SJSA1 (cell line): ENCODE results near the gene FER. TPM values are rescaled to one million over a fixed set of nuclear protein-coding genes. Genes with fewer than 3 reads are reported as not detected.
A peak's percentile ranks its signal among the peaks of the same experiment; 100 is the strongest.

Experiments used
- DNase-seq, 2 experiments: peaks; one replicate each; pipeline ENCODE4 v3.0.0-alpha.2; 2015 to 2020; ENCODE audit warnings: low spot score in 2 of 2, low read depth in 1 of 2
- H3K27ac ChIP-seq: fragments of 250-450 bp; sonication (Bioruptor Pico); 2 replicates; pipeline ENCODE4 v1.5.1; 2020; ENCODE audit warnings: mild to moderate bottlenecking, moderate library complexity
- H3K27me3 ChIP-seq: fragments of 250-450 bp; sonication (Bioruptor Pico); replicated peaks from 2 replicates; pipeline ENCODE4 v1.5.1; 2020; ENCODE audit warnings: mild to moderate bottlenecking, moderate library complexity
- H3K36me3 ChIP-seq: fragments of 250-450 bp; sonication (Bioruptor Pico); 2 replicates; pipeline ENCODE4 v1.5.1; 2020; ENCODE audit warnings: mild to moderate bottlenecking
- H3K4me1 ChIP-seq: fragments of 250-450 bp; sonication (Bioruptor Pico); replicated peaks from 2 replicates; pipeline ENCODE4 v1.6.1; 2021; ENCODE audit warnings: mild to moderate bottlenecking
- H3K4me3 ChIP-seq: fragments of 250-450 bp; sonication (Bioruptor Pico); 2 replicates; pipeline ENCODE4 v1.5.1; 2020; ENCODE audit warnings: mild to moderate bottlenecking
- H3K9me3 ChIP-seq: fragments of 250-450 bp; sonication (Bioruptor Pico); replicated peaks from 2 replicates; pipeline ENCODE4 v1.5.1; 2020; ENCODE audit warnings: mild to moderate bottlenecking
- total RNA-seq: library from RNA; depleted of rRNA; stranded (reverse); fragments of >200 nt; shearing (Covaris generic); gene quantifications from 2 replicates; pipeline ENCODE4 v1.2.3, GENCODE V29; 2014

The FER gene
- total RNA-seq, 1 experiment from 2014 or later, result 31.2 TPM

DNA sequence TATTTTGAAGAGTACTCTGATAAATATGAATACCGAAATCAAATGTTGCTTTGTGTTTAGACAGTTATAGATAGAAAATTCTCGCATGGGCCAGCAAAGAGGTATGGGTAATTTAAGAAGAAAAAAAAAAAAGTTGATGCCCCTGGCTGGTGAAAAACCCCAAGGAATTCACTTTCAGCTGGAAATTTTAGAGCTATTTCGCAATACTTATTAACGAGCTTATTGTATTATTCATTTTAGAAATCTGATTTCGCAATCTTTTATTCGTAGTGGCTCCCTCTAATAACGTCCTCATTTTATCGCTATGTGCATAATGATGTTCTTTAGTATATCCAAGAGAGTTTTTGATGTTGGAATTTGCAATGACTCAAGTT is 18.5 kb upstream of the FER start:
- Histone ChIP-seq H3K27ac (no peak overlapping the region), H3K4me3 (no peak overlapping the region), H3K4me1 (peaks cover 11% of the 10 kb centered on the region)

DNA sequence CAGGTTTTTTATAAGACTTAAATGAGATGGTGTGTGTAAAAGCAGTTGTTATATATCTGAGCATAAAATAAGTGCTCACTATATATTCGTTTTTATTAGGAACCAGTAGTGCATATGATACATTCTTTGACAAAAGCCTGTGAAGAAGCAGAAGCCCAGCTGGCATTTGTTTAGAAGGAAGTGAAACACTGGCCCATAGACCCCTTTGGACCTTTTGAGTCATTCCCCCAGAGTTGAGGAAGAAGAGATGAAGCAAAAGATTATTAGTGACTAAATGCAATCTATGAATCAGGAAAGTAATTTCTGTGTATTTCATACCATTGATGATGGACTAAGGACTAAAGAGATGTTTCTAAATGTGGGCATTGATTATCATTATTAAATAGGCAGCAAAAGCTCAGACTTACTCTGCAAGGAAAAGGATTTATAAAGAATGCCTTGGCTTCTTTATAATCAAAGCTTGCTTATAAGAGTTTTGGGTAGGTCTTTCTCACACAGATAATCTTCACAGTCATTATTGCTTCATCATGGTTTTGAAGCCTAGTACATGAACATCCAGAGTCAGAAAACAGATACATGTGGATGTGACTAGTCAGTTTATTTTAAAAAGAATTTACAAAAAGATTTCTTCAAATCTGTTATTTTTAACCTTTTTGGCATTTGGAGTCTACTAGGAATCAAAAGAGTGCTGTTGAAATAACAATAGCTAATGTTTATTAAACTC is 16.9 kb upstream of the FER start:
- no peak for DNase-seq
- Histone ChIP-seq H3K9me3 (no peaks in the 10 kb centered on the region), H3K4me3 (no peak overlapping the region), H3K4me1 (peaks cover 11% of the 10 kb centered on the region), H3K27me3 (no peaks in the 10 kb centered on the region), H3K27ac (no peak overlapping the region), H3K36me3 (no peaks in the 10 kb centered on the region)

More for the DNA sequence above, 18.5 kb upstream of the FER start:
- no peaks in the 10 kb centered on the region for H3K27me3 ChIP-seq
- no peaks in the 10 kb centered on the region for H3K36me3 ChIP-seq
- no peak for DNase-seq
- no peaks in the 10 kb centered on the region for H3K9me3 ChIP-seq

- Histone ChIP-seq H3K27ac (no peak overlapping the region), H3K9me3 (no peaks in the 10 kb centered on the region), H3K36me3 (no peaks in the 10 kb centered on the region), H3K4me3 (no peak overlapping the region), H3K27me3 (no peaks in the 10 kb centered on the region), H3K4me1 (no peaks in the 10 kb centered on the region)
- DNase-seq, result no peak
These were observed 11.9 kb upstream of the FER start for GRCh38 chr5:108735790-108736189.

GRCh38 chr5:108736855-108737254 is 10.8 kb upstream of the FER start:
- H3K36me3 ChIP-seq, result no peaks in the 10 kb centered on the region
- H3K4me3 ChIP-seq, result no peak overlapping the region
- no peaks in the 10 kb centered on the region for H3K27me3 ChIP-seq
- no peak for DNase-seq
- H3K4me1 ChIP-seq, result no peaks in the 10 kb centered on the region
- no peaks in the 10 kb centered on the region for H3K9me3 ChIP-seq
- H3K27ac ChIP-seq, result no peak overlapping the region

GRCh38 chr5:108739376-108739775 is 8.3 kb upstream of the FER start:
- Histone ChIP-seq H3K4me3 (no peak overlapping the region), H3K27ac (no peak overlapping the region), H3K9me3 (no peaks in the 10 kb centered on the region), H3K27me3 (no peaks in the 10 kb centered on the region), H3K36me3 (no peaks in the 10 kb centered on the region), H3K4me1 (peaks cover 14% of the 10 kb centered on the region)
- DNase-seq, result no peak

GRCh38 chr5:108739906-108740305 is 7.8 kb upstream of the FER start:
- H3K4me1 ChIP-seq, result peaks cover 14% of the 10 kb centered on the region
- no peak overlapping the region for H3K27ac ChIP-seq
- no peaks in the 10 kb centered on the region for H3K36me3 ChIP-seq
- no peak for DNase-seq
- H3K27me3 ChIP-seq, result no peaks in the 10 kb centered on the region
- H3K9me3 ChIP-seq, result no peaks in the 10 kb centered on the region
- H3K4me3 ChIP-seq, result no peak overlapping the region

GRCh38 chr5:108743319-108743718 is 4.4 kb upstream of the FER start:
- peak in 1 of 2 experiments; percentile 50 for DNase-seq
- Histone ChIP-seq H3K4me3 (no peak overlapping the region), H3K27me3 (no peaks in the 10 kb centered on the region), H3K4me1 (peaks cover 23% of the 10 kb centered on the region), H3K27ac (peak overlapping the region; percentile 36), H3K9me3 (no peaks in the 10 kb centered on the region), H3K36me3 (no peaks in the 10 kb centered on the region; the same call in 1 of the 2 replicates)

DNA sequence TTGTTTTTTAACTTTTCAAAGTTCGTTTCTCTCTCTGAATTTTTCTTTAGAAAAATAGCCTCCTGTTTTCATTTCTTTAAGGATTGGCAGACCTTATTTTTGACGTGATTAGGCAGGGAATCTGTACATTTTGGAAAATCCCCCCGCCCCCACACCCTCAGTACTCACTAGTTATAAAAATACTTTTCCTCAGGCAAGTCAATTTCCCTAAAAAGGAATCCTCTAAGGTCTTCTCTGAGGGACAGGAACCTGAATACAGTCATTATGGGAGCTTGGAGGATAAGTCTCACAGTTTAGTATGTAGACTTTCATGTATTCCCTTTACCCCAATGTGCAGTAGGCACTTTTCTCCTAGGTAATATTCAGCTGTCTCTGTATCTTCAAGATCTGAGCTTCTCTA is 3.9 kb upstream of the FER start:
- H3K4me3 ChIP-seq, result no peak overlapping the region
- no peaks in the 10 kb centered on the region for H3K27me3 ChIP-seq
- DNase-seq, result no peak
- no peaks in the 10 kb centered on the region for H3K9me3 ChIP-seq
- H3K4me1 ChIP-seq, result peaks cover 23% of the 10 kb centered on the region
- H3K36me3 ChIP-seq, result no peaks in the 10 kb centered on the region; the same call in 1 of the 2 replicates
- peak overlapping the region; percentile 35; the same call in 1 of the 2 replicates for H3K27ac ChIP-seq

GRCh38 chr5:108747111-108747773 is 455 bp upstream of the FER start:
- Histone ChIP-seq H3K27ac (peak overlapping the region; percentile 98), H3K36me3 (no peaks in the 10 kb centered on the region; the same call in 1 of the 2 replicates), H3K9me3 (no peaks in the 10 kb centered on the region), H3K4me1 (peaks cover 27% of the 10 kb centered on the region), H3K4me3 (peak overlapping the region; percentile 60), H3K27me3 (no peaks in the 10 kb centered on the region)
- DNase-seq, result no peak

DNA sequence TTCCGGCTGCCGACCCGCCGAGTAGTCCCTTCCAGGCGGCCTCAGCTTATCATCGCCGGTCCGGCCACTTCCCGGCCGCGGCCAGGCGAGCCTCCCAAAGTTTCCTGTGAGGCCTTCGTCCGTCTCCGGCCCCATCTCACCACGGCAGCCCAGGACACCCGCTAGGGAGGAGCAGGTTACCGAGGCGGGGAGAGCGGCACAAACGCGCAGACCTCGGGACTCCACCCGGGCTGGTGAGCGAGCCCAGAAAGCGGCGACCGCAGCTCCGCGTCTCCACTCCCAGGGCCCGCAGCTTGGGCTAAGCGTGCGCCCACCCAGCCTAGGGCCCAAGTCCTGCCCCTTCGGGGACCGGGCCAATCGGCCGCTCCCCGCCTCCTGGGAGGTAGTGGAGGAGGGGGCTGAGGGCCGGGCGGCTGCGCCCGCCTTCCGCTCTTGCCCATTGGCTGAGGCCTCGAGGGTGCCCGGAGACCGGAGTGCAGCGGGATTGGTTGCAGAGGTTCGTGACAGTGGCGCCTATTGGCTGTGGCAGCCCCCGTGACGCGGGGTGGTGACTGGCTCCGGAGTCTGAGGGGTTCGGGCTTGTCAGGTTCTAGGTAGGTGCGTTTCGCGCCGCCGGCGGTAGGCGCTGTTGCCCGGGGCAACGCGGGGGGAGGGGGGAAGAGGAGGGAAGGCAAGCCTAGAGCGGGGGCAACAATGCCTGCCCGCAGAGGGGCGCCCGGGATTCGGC is 867 bp downstream of the FER start:
- H3K27me3 ChIP-seq, result no peaks in the 10 kb centered on the region
- peak overlapping the region; percentile 98 for H3K27ac ChIP-seq
- H3K4me1 ChIP-seq, result peaks cover 27% of the 10 kb centered on the region
- no peaks in the 10 kb centered on the region for H3K9me3 ChIP-seq
- peak overlapping the region; percentile 60 for H3K4me3 ChIP-seq
- DNase-seq, result peak; percentile 100
- H3K36me3 ChIP-seq, result no peaks in the 10 kb centered on the region; the same call in 1 of the 2 replicates

DNA sequence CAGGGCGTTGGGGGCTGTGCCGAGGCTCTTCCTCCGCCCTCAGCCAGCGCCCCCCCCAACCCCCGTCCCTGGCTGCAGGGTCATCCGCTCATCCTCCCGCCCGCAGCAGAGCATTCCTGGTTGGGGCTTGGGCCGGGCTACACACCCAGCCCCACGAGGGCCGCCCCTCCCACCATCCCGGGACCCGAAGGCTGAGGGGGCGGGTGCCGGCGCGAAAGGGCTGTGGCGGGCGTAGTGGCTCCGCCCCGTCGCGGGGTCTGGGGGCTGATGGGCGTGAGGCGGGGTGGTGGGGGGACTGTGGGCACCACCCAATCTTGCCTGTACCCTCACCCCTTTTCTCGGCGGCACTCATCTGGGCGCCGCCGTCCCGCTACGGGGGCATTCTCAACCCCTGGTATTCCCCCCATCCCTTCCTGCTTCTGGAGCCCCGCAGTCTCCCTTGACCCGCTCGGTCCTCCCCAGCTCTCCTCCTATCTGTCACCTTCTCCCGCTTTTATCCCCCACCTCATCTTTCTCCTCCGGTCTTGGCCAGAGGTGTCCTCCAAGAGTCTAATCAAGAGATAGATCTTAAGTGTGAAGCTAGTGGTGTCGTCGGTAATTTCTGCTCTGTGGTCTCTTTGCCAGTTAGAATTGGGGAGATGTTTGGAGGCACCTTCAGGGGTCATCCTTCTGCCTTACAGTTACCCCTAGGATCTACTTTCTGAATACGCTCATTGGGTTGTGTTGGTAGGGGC is 1.6 kb downstream of the FER start:
- peaks cover 24% of the 10 kb centered on the region for H3K4me1 ChIP-seq
- H3K36me3 ChIP-seq, result no peaks in the 10 kb centered on the region; the same call in 1 of the 2 replicates
- peak in 1 of 2 experiments; percentile 51 for DNase-seq
- H3K9me3 ChIP-seq, result no peaks in the 10 kb centered on the region
- peak overlapping the region; percentile 60 for H3K4me3 ChIP-seq
- H3K27me3 ChIP-seq, result no peaks in the 10 kb centered on the region
- peak overlapping the region; percentile 68 for H3K27ac ChIP-seq

GRCh38 chr5:108753331-108753730 is 5.6 kb downstream of the FER start:
- no peaks in the 10 kb centered on the region; the same call in 1 of the 2 replicates for H3K36me3 ChIP-seq
- no peak overlapping the region for H3K4me3 ChIP-seq
- peaks cover 15% of the 10 kb centered on the region for H3K4me1 ChIP-seq
- no peaks in the 10 kb centered on the region for H3K9me3 ChIP-seq
- DNase-seq, result peak in 1 of 2 experiments; percentile 35
- H3K27ac ChIP-seq, result peak overlapping the region; percentile 41
- H3K27me3 ChIP-seq, result no peaks in the 10 kb centered on the region

DNA sequence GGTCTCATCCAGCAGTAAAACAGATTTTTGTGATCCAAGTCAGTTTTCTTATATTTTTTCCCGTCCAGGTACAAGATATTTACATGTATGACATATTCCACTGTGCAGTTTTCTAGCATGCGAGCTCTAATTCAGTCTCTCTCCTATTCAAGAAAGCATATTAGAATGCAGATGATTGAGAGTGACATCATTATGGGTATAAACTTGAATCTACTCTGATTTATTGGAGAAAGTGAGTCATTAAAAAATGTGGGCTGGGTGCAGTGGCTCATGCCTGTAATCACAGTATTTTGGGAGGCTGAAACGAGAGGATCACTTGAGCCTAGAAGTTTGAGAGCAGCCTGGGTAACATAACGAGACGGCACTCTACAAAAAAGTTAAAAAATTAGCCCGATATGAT is 6.2 kb downstream of the FER start:
- Histone ChIP-seq H3K27ac (peak overlapping the region; percentile 41), H3K9me3 (peaks cover 3% of the 10 kb centered on the region; the same call in 1 of the 2 replicates), H3K4me1 (peaks cover 15% of the 10 kb centered on the region), H3K27me3 (no peaks in the 10 kb centered on the region), H3K4me3 (no peak overlapping the region), H3K36me3 (peaks cover 2% of the 10 kb centered on the region)
- peak in 1 of 2 experiments; percentile 48 for DNase-seq
